Activated T-cell treated with anti-CD3 and anti-CD28 coated beads, Interleukin-2, amount 50 U/mL, for 4 hours (primary cell): ENCODE measurements around the gene LCN6. TPM values are rescaled to one million over a fixed set of nuclear protein-coding genes. Genes with fewer than 3 reads are reported as not detected.

Experiments
- ATAC-seq, 2 donors: fragments of 200-7000 bp; cut with Tn5 transposase; one replicate each; pipeline ENCODE4 v1.10.0; 2021
- DNase-seq: peaks from one replicate; pipeline ENCODE4 v3.0.0-alpha.2; 2020
- H3K27me3 Mint-ChIP-seq: one replicate; pipeline ENCODE4 v1.8.0; 2021; ENCODE audit warnings: low read depth, mixed read lengths
- H3K36me3 Mint-ChIP-seq: one replicate; pipeline ENCODE4 v1.8.0; 2022; ENCODE audit warnings: mixed read lengths; ENCODE audit not compliant: insufficient read depth
- H3K4me1 Mint-ChIP-seq: one replicate; pipeline ENCODE4 v1.8.0; 2021; ENCODE audit warnings: low read depth, mixed read lengths
- H3K4me3 Mint-ChIP-seq: one replicate; pipeline ENCODE4 v1.8.0; 2021; ENCODE audit warnings: mild to moderate bottlenecking, moderate library complexity, mixed read lengths
- H3K9me3 Mint-ChIP-seq: one replicate; pipeline ENCODE4 v1.8.0; 2021; ENCODE audit warnings: mixed read lengths
- total RNA-seq, 3 donors: library from RNA; stranded (reverse); gene quantifications; one replicate each; pipeline ENCODE4 v1.2.1, GENCODE V29; 2021

The LCN6 gene
- total RNA-seq, 3 donors from 2014 or later = not detected

DNA sequence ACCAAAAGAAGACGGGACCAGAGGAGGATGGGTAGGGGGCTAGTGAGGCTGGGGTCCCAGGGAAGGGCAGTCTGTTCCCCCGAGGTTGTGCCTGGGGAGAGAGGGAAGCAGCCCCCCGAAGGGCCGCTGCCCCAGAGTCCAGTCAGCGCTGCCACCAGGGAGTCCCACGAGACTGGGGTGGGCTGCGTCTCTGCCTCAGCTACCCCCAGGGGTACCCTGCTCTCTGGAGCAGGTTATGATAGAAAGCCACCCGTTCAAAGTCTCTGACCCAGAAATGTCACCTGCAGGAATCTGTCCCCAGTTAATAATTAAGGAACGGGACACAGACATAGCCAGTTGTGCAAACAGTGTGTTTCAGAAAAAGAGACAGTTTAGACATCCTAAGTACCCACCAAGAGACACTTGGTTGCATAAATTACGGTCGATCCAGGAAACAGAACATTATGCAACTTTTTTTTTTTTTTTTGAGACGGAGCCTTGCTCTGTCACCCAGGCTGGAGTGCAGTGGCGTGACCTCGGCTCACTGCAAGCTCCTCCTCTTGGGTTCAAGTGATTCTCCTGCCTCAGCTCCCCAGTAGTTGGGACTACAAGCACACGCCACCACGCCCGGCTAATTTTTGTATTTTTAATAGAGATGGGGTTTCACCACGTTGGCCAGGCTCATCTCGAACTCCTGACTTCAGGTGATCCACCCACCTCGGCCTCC lies 50.4 kb downstream of the LCN6 start:
- H3K4me3 Mint-ChIP-seq = no peak overlapping the region

GRCh38 chr9:136697146-136697820 lies 51.0 kb downstream of the LCN6 start:
- H3K27me3 Mint-ChIP-seq = peaks cover 23% of the 10 kb centered on the region
- no peaks in the 10 kb centered on the region for H3K36me3 Mint-ChIP-seq
- peaks cover 18% of the 10 kb centered on the region for H3K4me1 Mint-ChIP-seq
- H3K9me3 Mint-ChIP-seq = no peaks in the 10 kb centered on the region
- H3K4me3 Mint-ChIP-seq = no peak overlapping the region
- DNase-seq (no peak), ATAC-seq (no peak)

More for the DNA sequence above, 50.4 kb downstream of the LCN6 start:
- Mint-ChIP-seq H3K4me1 (peaks cover 18% of the 10 kb centered on the region), H3K27me3 (peaks cover 23% of the 10 kb centered on the region), H3K36me3 (no peaks in the 10 kb centered on the region), H3K9me3 (no peaks in the 10 kb centered on the region)
- ATAC-seq = no peak
- no peak for DNase-seq

GRCh38 chr9:136696502-136696901 lies 51.8 kb downstream of the LCN6 start:
- no peaks in the 10 kb centered on the region for H3K36me3 Mint-ChIP-seq
- DNase-seq = no peak
- ATAC-seq = no peak
- H3K4me1 Mint-ChIP-seq = peaks cover 15% of the 10 kb centered on the region
- no peaks in the 10 kb centered on the region for H3K9me3 Mint-ChIP-seq
- H3K27me3 Mint-ChIP-seq = peaks cover 23% of the 10 kb centered on the region
- no peak overlapping the region for H3K4me3 Mint-ChIP-seq

GRCh38 chr9:136695955-136696354 lies 52.4 kb downstream of the LCN6 start:
- no peak for DNase-seq
- Mint-ChIP-seq H3K27me3 (peaks cover 23% of the 10 kb centered on the region), H3K4me3 (no peak overlapping the region), H3K9me3 (no peaks in the 10 kb centered on the region), H3K4me1 (peaks cover 10% of the 10 kb centered on the region), H3K36me3 (no peaks in the 10 kb centered on the region)
- no peak for ATAC-seq

DNA sequence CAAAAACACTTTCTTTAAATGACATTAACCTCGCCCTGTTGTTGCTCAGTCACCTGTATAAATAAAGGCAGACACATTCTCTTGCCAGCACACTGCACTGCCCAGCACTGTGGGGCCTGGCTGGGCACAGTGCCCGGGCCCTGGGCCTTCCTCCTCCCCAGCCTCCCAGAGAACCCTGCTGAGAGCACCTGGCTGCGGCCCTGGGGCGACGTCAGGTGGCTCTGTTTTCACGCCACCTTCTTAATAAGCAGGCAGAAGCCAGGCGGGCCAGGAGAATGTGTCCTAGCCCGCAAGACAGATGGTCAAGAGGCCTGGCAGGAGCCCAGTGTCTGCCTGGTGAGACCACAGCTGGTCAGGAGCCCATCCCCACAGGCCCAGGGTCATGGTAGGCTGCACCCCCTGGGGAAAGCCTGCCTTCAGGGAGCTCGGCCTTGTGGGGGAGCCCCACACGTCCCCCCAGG lies 52.9 kb downstream of the LCN6 start:
- no peak overlapping the region for H3K4me3 Mint-ChIP-seq
- H3K4me1 Mint-ChIP-seq = peaks cover 6% of the 10 kb centered on the region
- no peaks in the 10 kb centered on the region for H3K36me3 Mint-ChIP-seq
- no peaks in the 10 kb centered on the region for H3K9me3 Mint-ChIP-seq
- DNase-seq = no peak
- H3K27me3 Mint-ChIP-seq = peaks cover 23% of the 10 kb centered on the region
- no peak for ATAC-seq

DNA sequence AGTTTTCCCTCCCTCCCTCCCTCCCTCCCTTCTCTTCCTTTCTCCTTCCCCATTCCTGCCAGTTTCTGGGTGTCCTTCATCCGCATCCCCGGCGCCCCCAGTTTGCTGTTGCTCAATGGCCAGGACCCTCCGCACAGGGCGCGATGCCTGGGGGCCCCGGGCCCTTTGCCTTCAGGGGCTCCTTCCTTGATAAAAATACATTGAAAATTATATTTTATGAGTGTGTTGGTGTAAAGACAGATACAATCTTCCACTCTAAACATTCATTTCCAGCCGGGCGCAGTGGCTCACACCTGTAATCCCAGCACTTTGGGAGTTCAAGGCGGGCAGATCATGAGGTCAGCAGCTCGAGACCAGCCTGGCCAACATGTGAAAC lies 53.5 kb downstream of the LCN6 start:
- Mint-ChIP-seq H3K36me3 (no peaks in the 10 kb centered on the region), H3K4me1 (peaks cover 2% of the 10 kb centered on the region), H3K9me3 (no peaks in the 10 kb centered on the region), H3K27me3 (peaks cover 21% of the 10 kb centered on the region), H3K4me3 (no peak overlapping the region)
- no peak for ATAC-seq
- DNase-seq = no peak

- Mint-ChIP-seq H3K4me1 (peaks cover 2% of the 10 kb centered on the region), H3K27me3 (peaks cover 21% of the 10 kb centered on the region), H3K36me3 (no peaks in the 10 kb centered on the region), H3K4me3 (no peak overlapping the region), H3K9me3 (no peaks in the 10 kb centered on the region)
- DNase-seq (no peak), ATAC-seq (peak; percentile 70 to 73)
Measured at GRCh38 chr9:136694163-136694871, 54.0 kb downstream of the LCN6 start.

Other genes starting within 250 kb of the LCN6 start
- gene NOTCH1, start 202.5 kb downstream of the LCN6 start, total RNA-seq = 100 to 1,000 TPM; 124 to 128 (median 125) TPM
- gene EGFL7, start 85.6 kb downstream of the LCN6 start, total RNA-seq = 1 to 10 TPM; 2.3 to 4.3 (median 3.2) TPM
- gene AGPAT2, start 61.1 kb downstream of the LCN6 start, total RNA-seq = 10 to 100 TPM; 11.4 to 14.3 (median 11.7) TPM
- under 1 TPM in 2 of 3 donors, not detected in 1; 0.16 to 0.18 TPM for gene DIPK1B, start 36.0 kb downstream of the LCN6 start, total RNA-seq
- gene LCN10, start 5.6 kb downstream of the LCN6 start, total RNA-seq = 1 to 10 TPM in 2 of 3 donors, under 1 TPM in 1; 0.82 to 2.4 (median 2.1) TPM
- gene LCN8, start 9.7 kb upstream of the LCN6 start, total RNA-seq = not detected
- gene LCN15, start 16.0 kb upstream of the LCN6 start, total RNA-seq = not detected
- 10 to 100 TPM; 49.5 to 53.0 (median 51.9) TPM for gene TMEM141, start 42.8 kb upstream of the LCN6 start, total RNA-seq
- under 1 TPM in 1 of 3 donors, not detected in 2; 0.49 TPM for gene CCDC183, start 47.8 kb upstream of the LCN6 start, total RNA-seq
- gene RABL6, start 59.4 kb upstream of the LCN6 start, total RNA-seq = 100 to 1,000 TPM in 2 of 3 donors, 10 to 100 TPM in 1; 90.6 to 103 (median 100) TPM
- gene AJM1, start 94.0 kb upstream of the LCN6 start, total RNA-seq = 1 to 10 TPM; 1.5 to 2.2 (median 1.7) TPM
- gene PHPT1, start 100.9 kb upstream of the LCN6 start, total RNA-seq = 100 to 1,000 TPM; 112 to 120 (median 119) TPM
- gene MAMDC4, start 103.8 kb upstream of the LCN6 start, total RNA-seq = 10 to 100 TPM; 10.7 to 13.9 (median 11.0) TPM
- gene EDF1, start 117.8 kb upstream of the LCN6 start, total RNA-seq = 100 to 1,000 TPM; 330 to 366 (median 351) TPM
- 10 to 100 TPM; 64.3 to 73.4 (median 68.8) TPM for gene TRAF2, start 138.0 kb upstream of the LCN6 start, total RNA-seq
- 100 to 1,000 TPM in 1 of 3 donors, 10 to 100 TPM in 2; 84.0 to 112 (median 95.3) TPM for gene FBXW5, start 196.2 kb upstream of the LCN6 start, total RNA-seq
- 1 to 10 TPM in 2 of 3 donors, under 1 TPM in 1; 0.94 to 1.4 (median 1.2) TPM for gene C8G, start 196.7 kb upstream of the LCN6 start, total RNA-seq
- 1 to 10 TPM in 1 of 3 donors, under 1 TPM in 2; 0.49 to 1.2 (median 0.58) TPM for gene LCN12, start 203.7 kb upstream of the LCN6 start, total RNA-seq
- gene PTGDS, start 229.0 kb upstream of the LCN6 start, total RNA-seq = under 1 TPM in 2 of 3 donors, not detected in 1; 0.30 to 0.51 TPM
- not detected for gene LCNL1, start 234.5 kb upstream of the LCN6 start, total RNA-seq
- gene PAXX, start 243.9 kb upstream of the LCN6 start, total RNA-seq = 100 to 1,000 TPM; 106 to 126 (median 123) TPM
- under 1 TPM in 2 of 3 donors, not detected in 1; 0.18 to 0.54 TPM for gene CLIC3, start 248.0 kb upstream of the LCN6 start, total RNA-seq